SU-DHL-6 (cell line): ENCODE data around the gene ATP5F1E.

Experiments used
- H2AFZ ChIP-seq: fragments of 200-600 bp; sonication (generic); 2 replicates; pipeline ENCODE4 v1.6.1; 2014; ENCODE audit warnings: low read depth, mild to moderate bottlenecking, moderate library complexity, mixed read lengths, antibody characterized with exemption, low read length; ENCODE audit not compliant: severe bottlenecking
- H3F3A ChIP-seq: fragments of 200-600 bp; shearing (Covaris generic); 2 replicates; pipeline ENCODE4 v1.6.0; 2016; ENCODE audit warnings: antibody characterized with exemption, mild to moderate bottlenecking; ENCODE audit not compliant: insufficient read depth
- H3K27ac ChIP-seq: fragments of 200-600 bp; sonication (generic); 2 replicates; pipeline ENCODE4 v1.5.1; 2016; ENCODE audit warnings: low read depth, mild to moderate bottlenecking, low read length, moderate library complexity, mixed read lengths
- H3K27me3 ChIP-seq: fragments of 200-600 bp; sonication (generic), shearing (Covaris generic); 2 replicates; pipeline ENCODE4 v1.6.0; 2014; ENCODE audit warnings: mild to moderate bottlenecking, low read length
- H3K36me3 ChIP-seq: fragments of 200-600 bp; sonication (generic); 2 replicates; pipeline ENCODE4 v1.6.1; 2014; ENCODE audit warnings: mild to moderate bottlenecking, low read length, mixed read lengths
- H3K4me2 ChIP-seq: fragments of 300-600, 200-600 bp; shearing (Covaris generic), sonication (generic); 2 replicates; pipeline ENCODE4 v1.6.0; 2014; ENCODE audit warnings: low read length, low read depth, mild to moderate bottlenecking; ENCODE audit not compliant: poor library complexity, severe bottlenecking
- H3K4me3 ChIP-seq: fragments of 200-600 bp; sonication (generic); 2 replicates; pipeline ENCODE4 v1.5.1; 2014; ENCODE audit warnings: antibody characterized with exemption, low read length, mild to moderate bottlenecking, mixed read lengths; ENCODE audit not compliant: insufficient read depth, poor library complexity, severe bottlenecking
- H3K79me2 ChIP-seq: fragments of 200-600 bp; sonication (generic); 2 replicates; pipeline ENCODE4 v1.6.1; 2014; ENCODE audit warnings: mild to moderate bottlenecking, low read length, moderate library complexity; ENCODE audit not compliant: insufficient read depth
- H3K9ac ChIP-seq: fragments of 200-600 bp; sonication (generic); 2 replicates; pipeline ENCODE4 v1.7.0; 2014; ENCODE audit warnings: mild to moderate bottlenecking, low read length
- H3K9me2 ChIP-seq: fragments of 200-600 bp; sonication (generic); replicated peaks from 2 replicates; pipeline ENCODE4 v1.6.1; 2014; ENCODE audit warnings: low read length; ENCODE audit not compliant: insufficient read depth
- H3K9me3 ChIP-seq: fragments of 200-600 bp; sonication (generic); 2 replicates; pipeline ENCODE4 v1.6.1; 2014; ENCODE audit warnings: low read length, mixed read lengths; ENCODE audit not compliant: insufficient read depth
- H4K20me1 ChIP-seq: fragments of 200-600 bp; sonication (generic); 2 replicates; pipeline ENCODE4 v1.6.1; 2014; ENCODE audit warnings: low read depth, mild to moderate bottlenecking, antibody characterized with exemption, low read length, moderate library complexity, mixed read lengths
- CTCF ChIP-seq: fragments of 200-600 bp; sonication (generic); IDR thresholded peaks from one replicate; pipeline ENCODE4 v1.5.1; 2017; ENCODE audit warnings: antibody characterized with exemption, mild to moderate bottlenecking, low read length, moderate library complexity; ENCODE audit not compliant: insufficient read depth, poor library complexity, severe bottlenecking
- EZH2phosphoT487 ChIP-seq: fragments of 200-600 bp; sonication (generic), shearing (Covaris generic); conservative IDR thresholded peaks from 2 replicates; pipeline ENCODE4 v1.6.1; 2018; ENCODE audit warnings: mild to moderate bottlenecking, antibody characterized with exemption, low read length, moderate library complexity, mixed read lengths

Gene ATP5F1E

GRCh38 chr20:59048681-59049030, 16.5 kb upstream of the ATP5F1E start:
- Histone ChIP-seq H3K9ac (no peak overlapping the region), H3K79me2 (no peaks in the 10 kb centered on the region), H3K4me2 (no peak overlapping the region), H3K27me3 (no peaks in the 10 kb centered on the region), H4K20me1 (no peaks in the 10 kb centered on the region), H3K36me3 (no peaks in the 10 kb centered on the region), H3K9me2 (no peaks in the 10 kb centered on the region), H2AFZ (no peak overlapping the region), H3F3A (peaks cover 9% of the 10 kb centered on the region), H3K9me3 (no peaks in the 10 kb centered on the region), H3K4me3 (no peak overlapping the region), H3K27ac (no peak overlapping the region)
- TF ChIP-seq EZH2phosphoT487 (no peak), CTCF (no peak)

- Histone ChIP-seq H4K20me1 (no peaks in the 10 kb centered on the region), H3K9ac (no peak overlapping the region), H3K36me3 (no peaks in the 10 kb centered on the region), H3F3A (peaks cover 13% of the 10 kb centered on the region), H3K9me3 (no peaks in the 10 kb centered on the region), H3K4me2 (no peak overlapping the region), H3K4me3 (no peak overlapping the region), H2AFZ (no peak overlapping the region), H3K9me2 (no peaks in the 10 kb centered on the region), H3K79me2 (no peaks in the 10 kb centered on the region), H3K27ac (no peak overlapping the region), H3K27me3 (no peaks in the 10 kb centered on the region)
- TF ChIP-seq CTCF, result no peak
- no peak for TF ChIP-seq EZH2phosphoT487
Observed at GRCh38 chr20:59047938-59048680, 16.0 kb upstream of the ATP5F1E start.

GRCh38 chr20:59046862-59047261, 14.7 kb upstream of the ATP5F1E start:
- no peak overlapping the region for H3K27ac ChIP-seq
- H3F3A ChIP-seq, result peaks cover 13% of the 10 kb centered on the region

More at GRCh38 chr20:59046862-59047261, 14.7 kb upstream of the ATP5F1E start:
- Histone ChIP-seq H2AFZ (no peak overlapping the region), H4K20me1 (no peaks in the 10 kb centered on the region), H3K9me2 (no peaks in the 10 kb centered on the region), H3K9ac (no peak overlapping the region), H3K27me3 (no peaks in the 10 kb centered on the region), H3K9me3 (no peaks in the 10 kb centered on the region), H3K4me2 (no peak overlapping the region), H3K4me3 (no peak overlapping the region), H3K79me2 (peaks cover 7% of the 10 kb centered on the region), H3K36me3 (no peaks in the 10 kb centered on the region)
- no peak for TF ChIP-seq EZH2phosphoT487
- TF ChIP-seq CTCF, result no peak
